Mesenchymal stem cell (in vitro differentiated cells and primary cell): ENCODE data around the gene USP24.

Experiments used
- DNase-seq: peaks from one replicate; pipeline ENCODE4 v3.0.0-alpha.2; 2013
- H2AFZ ChIP-seq: one replicate; pipeline ENCODE4 v1.6.1; 2013; ENCODE audit warnings: low read depth, mild to moderate bottlenecking, control low read depth, inconsistent platforms, low read length, moderate library complexity
- H2AK5ac ChIP-seq: 2 replicates; pipeline ENCODE4 v1.6.1; 2013; ENCODE audit warnings: low read length, moderate library complexity, mild to moderate bottlenecking, inconsistent platforms; ENCODE audit not compliant: severe bottlenecking
- H2BK120ac ChIP-seq: one replicate; pipeline ENCODE4 v1.6.1; 2013; ENCODE audit warnings: low read depth, mild to moderate bottlenecking, inconsistent platforms, low read length, moderate library complexity
- H2BK12ac ChIP-seq, 2 experiments: one replicate each; pipeline ENCODE4 v1.6.1; 2013; ENCODE audit warnings: inconsistent platforms in 2 of 2, low read length in 2 of 2, mild to moderate bottlenecking in 2 of 2, moderate library complexity in 2 of 2, control low read depth in 1 of 2
- H2BK15ac ChIP-seq: one replicate; pipeline ENCODE4 v1.6.1; 2013; ENCODE audit warnings: mild to moderate bottlenecking, low read depth, inconsistent platforms; ENCODE audit not compliant: poor library complexity, severe bottlenecking
- H2BK5ac ChIP-seq: 2 replicates; pipeline ENCODE4 v1.6.1; 2013; ENCODE audit warnings: low read depth, mild to moderate bottlenecking, low read length, control low read depth, inconsistent platforms; ENCODE audit not compliant: poor library complexity, severe bottlenecking
- H3K14ac ChIP-seq, 2 experiments: one replicate each; pipeline ENCODE4 v1.6.1; 2013; ENCODE audit warnings: inconsistent platforms in 2 of 2, low read length in 2 of 2, control low read depth in 1 of 2, mild to moderate bottlenecking in 1 of 2, moderate library complexity in 1 of 2
- H3K18ac ChIP-seq, 2 experiments: one replicate each; pipeline ENCODE4 v1.6.1; 2013; ENCODE audit warnings: inconsistent platforms in 2 of 2, low read length in 2 of 2, control low read depth in 1 of 2, low read depth in 1 of 2, mild to moderate bottlenecking in 1 of 2
- H3K23ac ChIP-seq, 2 experiments: one replicate each; pipeline ENCODE4 v1.6.1; 2013; ENCODE audit warnings: inconsistent platforms in 2 of 2, low read length in 2 of 2, mild to moderate bottlenecking in 2 of 2, moderate library complexity in 2 of 2, control low read depth in 1 of 2
- H3K27ac ChIP-seq: 2 replicates; pipeline ENCODE4 v1.5.1; 2013; ENCODE audit warnings: mild to moderate bottlenecking, moderate library complexity, low read length, control low read depth, inconsistent platforms; ENCODE audit not compliant: poor library complexity, severe bottlenecking
- H3K27me3 ChIP-seq, 2 experiments: 2 replicates each; pipeline versions ENCODE4 v1.6.1 to v1.7.0; 2013; ENCODE audit warnings: low read length in 2 of 2, mild to moderate bottlenecking in 2 of 2, moderate library complexity in 2 of 2, control low read depth in 1 of 2, inconsistent platforms in 1 of 2; ENCODE audit not compliant: control insufficient read depth in 1 of 2, insufficient read depth in 1 of 2
- H3K36me3 ChIP-seq, 2 experiments: 2 replicates each; pipeline versions ENCODE4 v1.6.1 to v1.7.0; 2013; ENCODE audit warnings: low read length in 2 of 2, control low read depth in 1 of 2, inconsistent platforms in 1 of 2, low read depth in 1 of 2, mild to moderate bottlenecking in 1 of 2; ENCODE audit not compliant: insufficient read depth in 2 of 2, control insufficient read depth in 1 of 2
- H3K4ac ChIP-seq, 2 experiments: one replicate each; pipeline ENCODE4 v1.6.1; 2013; ENCODE audit warnings: inconsistent platforms in 2 of 2, low read length in 2 of 2, mild to moderate bottlenecking in 2 of 2, moderate library complexity in 2 of 2, control low read depth in 1 of 2, low read depth in 1 of 2
- H3K4me1 ChIP-seq: 2 replicates; pipeline ENCODE4 v1.6.1; 2013; ENCODE audit warnings: low read depth, low read length, control low read depth; ENCODE audit not compliant: control insufficient read depth, insufficient read depth
- H3K4me2 ChIP-seq: 2 replicates; pipeline ENCODE4 v1.6.1; 2013; ENCODE audit warnings: low read length, mild to moderate bottlenecking, inconsistent platforms; ENCODE audit not compliant: poor library complexity, severe bottlenecking
- H3K4me3 ChIP-seq, 2 experiments: 2 replicates each; pipeline versions ENCODE4 v1.5.1 to v1.7.0; 2013; ENCODE audit warnings: low read length in 2 of 2, mild to moderate bottlenecking in 2 of 2, control low read depth in 1 of 2, low read depth in 1 of 2; ENCODE audit not compliant: insufficient read depth in 1 of 2
- H3K79me1 ChIP-seq: replicated peaks from 2 replicates; pipeline ENCODE4 v1.6.1; 2013; ENCODE audit warnings: mild to moderate bottlenecking, control low read depth, low read length, inconsistent platforms; ENCODE audit not compliant: poor library complexity, severe bottlenecking
- H3K9ac ChIP-seq: 2 replicates; pipeline ENCODE4 v1.7.0; 2013; ENCODE audit warnings: mild to moderate bottlenecking, low read length, moderate library complexity
- H3K9me3 ChIP-seq: 2 replicates; pipeline ENCODE4 v1.7.0; 2013; ENCODE audit warnings: mild to moderate bottlenecking, low read length; ENCODE audit not compliant: control insufficient read depth
- H4K8ac ChIP-seq: one replicate; pipeline ENCODE4 v1.6.1; 2013; ENCODE audit warnings: inconsistent platforms, mild to moderate bottlenecking, low read length, moderate library complexity
- H4K91ac ChIP-seq: one replicate; pipeline ENCODE4 v1.6.1; 2013; ENCODE audit warnings: mild to moderate bottlenecking, low read length, inconsistent platforms
- WGBS: methylation state at CpG from one replicate; pipeline ENCODE4 v1.1.7; 2013; ENCODE audit warnings: mixed read lengths; 5-methylcytosine and 5-hydroxymethylcytosine counted together

The USP24 gene

GRCh38 chr1:55056632-55056992, 158.6 kb downstream of the USP24 start:
- Histone ChIP-seq H3K4me1 (peaks cover 6% of the 10 kb centered on the region), H3K23ac (no peak overlapping the region), H3K4me2 (no peak overlapping the region), H2AK5ac (no peak overlapping the region), H2AFZ (no peak overlapping the region), H2BK120ac (no peak overlapping the region), H3K9ac (no peak overlapping the region), H2BK15ac (no peak overlapping the region), H2BK12ac (no peak overlapping the region), H4K91ac (no peak overlapping the region), H3K14ac (no peak overlapping the region), H3K27ac (no peak overlapping the region), H3K18ac (no peak overlapping the region), H3K27me3 (peaks cover 0 to 9% of the 10 kb centered on the region in 2 experiments), H3K79me1 (no peaks in the 10 kb centered on the region), H3K4me3 (no peak overlapping the region), H4K8ac (no peak overlapping the region), H3K36me3 (no peaks in the 10 kb centered on the region), H2BK5ac (no peak overlapping the region), H3K9me3 (no peaks in the 10 kb centered on the region), H3K4ac (no peak overlapping the region)
- no peak for DNase-seq
- WGBS: 96% methylated on average over 20 of the region's 20 CpGs

- Histone ChIP-seq H3K79me1 (no peaks in the 10 kb centered on the region), H3K4ac (no peak overlapping the region), H3K27me3 (peaks cover 0 to 14% of the 10 kb centered on the region in 2 experiments), H3K4me1 (peaks cover 4% of the 10 kb centered on the region), H3K4me2 (no peak overlapping the region), H3K9ac (no peak overlapping the region), H3K9me3 (no peaks in the 10 kb centered on the region), H3K27ac (no peak overlapping the region), H3K23ac (no peak overlapping the region), H4K91ac (no peak overlapping the region), H3K18ac (no peak overlapping the region), H2AFZ (no peak overlapping the region), H3K36me3 (no peaks in the 10 kb centered on the region), H4K8ac (no peak overlapping the region), H2BK15ac (no peak overlapping the region), H2BK120ac (no peak overlapping the region), H2BK12ac (no peak overlapping the region), H2BK5ac (no peak overlapping the region), H3K14ac (no peak overlapping the region), H2AK5ac (no peak overlapping the region), H3K4me3 (no peak overlapping the region)
- WGBS: 92% methylated on average over 42 of the region's 42 CpGs
- no peak for DNase-seq
Measured at GRCh38 chr1:55055951-55056631, 159.1 kb downstream of the USP24 start.

GRCh38 chr1:55055084-55055882, 159.9 kb downstream of the USP24 start:
- no peak overlapping the region for H2BK120ac ChIP-seq
- H3K4me1 ChIP-seq: peaks cover 2% of the 10 kb centered on the region
- H3K4me3 ChIP-seq: no peak overlapping the region
- H3K79me1 ChIP-seq: no peaks in the 10 kb centered on the region
- H3K9ac ChIP-seq: no peak overlapping the region
- no peak overlapping the region for H4K8ac ChIP-seq
- H3K23ac ChIP-seq: no peak overlapping the region
- no peak overlapping the region for H2AK5ac ChIP-seq
- peaks cover 0 to 18% of the 10 kb centered on the region in 2 experiments for H3K27me3 ChIP-seq
- no peak overlapping the region for H4K91ac ChIP-seq
- no peak for DNase-seq
- H3K4ac ChIP-seq: no peak overlapping the region
- no peak overlapping the region for H2BK15ac ChIP-seq
- no peak overlapping the region for H2AFZ ChIP-seq
- H2BK5ac ChIP-seq: no peak overlapping the region
- 90% methylated on average over 10 of the region's 12 CpGs for WGBS
- no peak overlapping the region for H3K4me2 ChIP-seq
- no peak overlapping the region for H2BK12ac ChIP-seq
- H3K36me3 ChIP-seq: no peaks in the 10 kb centered on the region
- no peak overlapping the region for H3K27ac ChIP-seq
- H3K9me3 ChIP-seq: no peaks in the 10 kb centered on the region
- no peak overlapping the region for H3K14ac ChIP-seq
- H3K18ac ChIP-seq: no peak overlapping the region

GRCh38 chr1:55054396-55054795, 160.8 kb downstream of the USP24 start:
- no peak overlapping the region for H3K4me3 ChIP-seq
- H4K91ac ChIP-seq: no peak overlapping the region
- no peak overlapping the region for H3K23ac ChIP-seq
- H3K36me3 ChIP-seq: no peaks in the 10 kb centered on the region
- no peak for DNase-seq
- H2AK5ac ChIP-seq: no peak overlapping the region
- H4K8ac ChIP-seq: no peak overlapping the region
- no peak overlapping the region for H2BK5ac ChIP-seq
- no peak overlapping the region for H3K4me2 ChIP-seq
- H2AFZ ChIP-seq: no peak overlapping the region
- no peak overlapping the region for H2BK12ac ChIP-seq
- no peak overlapping the region for H2BK120ac ChIP-seq
- peak overlapping the region in 1 of 2 experiments; percentile 42 for H3K14ac ChIP-seq
- H3K4ac ChIP-seq: no peak overlapping the region
- H3K9ac ChIP-seq: no peak overlapping the region
- H3K27ac ChIP-seq: no peak overlapping the region
- H3K18ac ChIP-seq: no peak overlapping the region
- H3K27me3 ChIP-seq: peaks cover 0 to 20% of the 10 kb centered on the region in 2 experiments
- H2BK15ac ChIP-seq: no peak overlapping the region
- H3K4me1 ChIP-seq: peaks cover 5% of the 10 kb centered on the region
- WGBS: 95% methylated on average over 5 of the region's 5 CpGs
- H3K79me1 ChIP-seq: no peaks in the 10 kb centered on the region
- no peaks in the 10 kb centered on the region for H3K9me3 ChIP-seq
